HEK293T (cell line): ENCODE results near the gene CFAP45.

Experiments used
- BHLHE40 ChIP-seq: fragments of 450-650 bp; IDR thresholded peaks from 2 replicates; pipeline ENCODE4 v1.6.1; 2016; ENCODE audit warnings: mild to moderate bottlenecking, moderate library complexity, borderline replicate concordance
- NFRKB ChIP-seq: fragments of 450-650 bp; IDR thresholded peaks from 2 replicates; pipeline ENCODE4 v1.6.1; 2016; ENCODE audit warnings: mild to moderate bottlenecking, moderate library complexity

DNA sequence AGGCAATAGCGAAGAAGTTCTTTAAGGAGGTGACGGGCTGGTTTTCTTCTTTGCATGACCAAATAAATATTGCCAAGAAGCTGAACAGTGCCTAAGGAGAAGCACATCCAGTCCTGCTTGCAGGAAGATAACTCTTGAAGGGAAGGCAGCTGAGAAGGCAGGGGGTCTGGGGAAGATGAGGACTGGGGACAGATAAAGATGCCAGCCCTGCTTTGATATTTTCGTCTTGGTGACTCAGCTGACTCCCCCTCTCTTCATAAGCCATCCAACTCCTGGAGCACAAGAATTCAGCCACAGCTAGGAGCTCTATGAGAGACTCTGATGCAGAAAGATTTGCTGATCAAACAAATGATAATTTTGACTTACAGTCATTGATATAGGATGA lies 3.4 kb downstream of the CFAP45 start:
- no peak for TF ChIP-seq BHLHE40
- no peak for TF ChIP-seq NFRKB
